ENCODE measurements around the gene PLEKHA1.

Gene PLEKHA1

DNA sequence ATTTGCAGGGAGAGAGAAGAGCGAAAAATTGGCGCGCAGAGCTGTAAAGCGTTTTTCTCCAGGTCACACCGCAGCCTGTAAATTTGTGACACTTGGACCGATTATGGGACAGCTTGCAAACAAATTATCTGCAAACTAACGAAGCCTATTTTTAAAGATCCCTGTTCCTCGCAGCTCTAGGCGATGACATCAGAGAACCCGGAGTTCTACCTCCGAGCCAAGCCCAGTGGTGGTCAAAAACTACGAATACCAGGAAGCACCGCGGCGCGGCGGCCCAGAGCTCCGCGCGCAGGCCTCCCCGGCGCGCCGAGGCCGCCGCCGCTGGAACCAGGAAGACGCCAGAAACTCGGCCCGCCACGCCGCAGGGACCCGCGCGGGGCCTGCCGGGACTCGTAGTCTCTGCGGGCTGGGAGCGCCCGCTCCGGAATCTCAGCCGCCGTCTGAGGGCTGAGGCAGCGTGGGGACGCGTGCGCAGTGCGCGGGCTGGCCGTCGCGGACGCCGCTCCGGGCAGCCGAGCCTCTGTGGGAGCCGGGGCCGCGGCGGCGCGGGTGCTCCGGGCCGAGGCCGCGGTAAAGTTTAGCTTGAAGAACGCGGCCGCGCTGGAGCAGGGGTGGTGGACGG, at the start of gene PLEKHA1:
PLEKHA1 (plus strand) TSS at position 472 of the 622 bp plus-strand sequence. CDS start 18,493 bp downstream, outside the sequence.
- DNase-seq (ENCODE audit: low read depth) = peak; percentile 98
- Histone ChIP-seq H3K27me3 (replicated peaks; ENCODE audit: control insufficient read depth, insufficient read depth, low read length) (no peaks in the 10 kb centered on the region), H3K4me1 (ENCODE audit: control insufficient read depth, insufficient read depth, low read length) (peaks cover 15% of the 10 kb centered on the region), H3K9ac (ENCODE audit: low read length) (peak within 1 kb of the TSS; percentile 92), H3K9me3 (ENCODE audit: control insufficient read depth, low read length) (no peaks in the 10 kb centered on the region), H3K36me3 (ENCODE audit: control insufficient read depth, insufficient read depth, low read length, severe bottlenecking) (no peaks in the 10 kb centered on the region), H3K4me3 (ENCODE audit: low read length) (peak within 1 kb of the TSS; percentile 95)

DNA sequence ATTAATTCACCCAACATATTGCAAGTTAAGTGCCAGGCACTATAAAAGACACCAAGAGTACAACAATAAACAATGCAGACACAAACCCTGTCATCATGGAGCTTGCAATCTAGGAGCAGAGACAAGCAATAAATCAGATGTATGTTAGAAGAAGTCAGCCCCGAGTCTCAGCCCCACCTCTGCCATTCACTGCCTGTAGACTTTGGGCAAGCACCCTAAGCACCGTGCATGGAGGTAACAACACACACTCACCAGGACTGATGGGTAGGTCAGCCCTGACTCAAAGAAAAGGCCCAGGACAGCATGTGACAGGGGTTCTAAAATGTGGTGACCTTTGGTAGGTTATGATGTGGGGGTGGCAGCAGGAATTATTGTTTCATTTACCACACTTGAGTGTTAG, 49.3 kb upstream of the PLEKHA1 start:
- H3K9ac ChIP-seq (ENCODE audit: low read length) = no peak overlapping the region
- no peaks in the 10 kb centered on the region for H3K36me3 ChIP-seq (ENCODE audit: control insufficient read depth, insufficient read depth, low read length, severe bottlenecking)
- no peaks in the 10 kb centered on the region for H3K27me3 ChIP-seq (replicated peaks; ENCODE audit: control insufficient read depth, insufficient read depth, low read length)
- DNase-seq (ENCODE audit: low read depth) = no peak
- H3K4me3 ChIP-seq (ENCODE audit: low read length) = no peak overlapping the region
- peaks cover 14% of the 10 kb centered on the region for H3K4me1 ChIP-seq (ENCODE audit: control insufficient read depth, insufficient read depth, low read length)
- H3K9me3 ChIP-seq (ENCODE audit: control insufficient read depth, low read length) = peaks cover 11% of the 10 kb centered on the region

- Histone ChIP-seq H3K36me3 (ENCODE audit: control insufficient read depth, insufficient read depth, low read length, severe bottlenecking) (no peaks in the 10 kb centered on the region), H3K27me3 (replicated peaks; ENCODE audit: control insufficient read depth, insufficient read depth, low read length) (no peaks in the 10 kb centered on the region), H3K4me3 (ENCODE audit: low read length) (no peak overlapping the region), H3K9ac (ENCODE audit: low read length) (no peak overlapping the region), H3K9me3 (ENCODE audit: control insufficient read depth, low read length) (no peaks in the 10 kb centered on the region), H3K4me1 (ENCODE audit: control insufficient read depth, insufficient read depth, low read length) (peaks cover 14% of the 10 kb centered on the region)
- no peak for DNase-seq (ENCODE audit: low read depth)
Measured at GRCh38 chr10:122326385-122326784, 48.1 kb upstream of the PLEKHA1 start.

GRCh38 chr10:122326806-122327205, 47.7 kb upstream of the PLEKHA1 start:
- Histone ChIP-seq H3K36me3 (ENCODE audit: control insufficient read depth, insufficient read depth, low read length, severe bottlenecking) (no peaks in the 10 kb centered on the region), H3K27me3 (replicated peaks; ENCODE audit: control insufficient read depth, insufficient read depth, low read length) (no peaks in the 10 kb centered on the region), H3K4me3 (ENCODE audit: low read length) (no peak overlapping the region), H3K4me1 (ENCODE audit: control insufficient read depth, insufficient read depth, low read length) (peaks cover 14% of the 10 kb centered on the region), H3K9me3 (ENCODE audit: control insufficient read depth, low read length) (no peaks in the 10 kb centered on the region), H3K9ac (ENCODE audit: low read length) (no peak overlapping the region)
- DNase-seq (ENCODE audit: low read depth) = no peak

GRCh38 chr10:122327237-122328206, 47.0 kb upstream of the PLEKHA1 start:
- no peak for DNase-seq (ENCODE audit: low read depth)
- Histone ChIP-seq H3K4me1 (ENCODE audit: control insufficient read depth, insufficient read depth, low read length) (peaks cover 14% of the 10 kb centered on the region), H3K4me3 (ENCODE audit: low read length) (no peak overlapping the region), H3K9ac (ENCODE audit: low read length) (no peak overlapping the region), H3K36me3 (ENCODE audit: control insufficient read depth, insufficient read depth, low read length, severe bottlenecking) (no peaks in the 10 kb centered on the region), H3K27me3 (replicated peaks; ENCODE audit: control insufficient read depth, insufficient read depth, low read length) (no peaks in the 10 kb centered on the region), H3K9me3 (ENCODE audit: control insufficient read depth, low read length) (no peaks in the 10 kb centered on the region)

GRCh38 chr10:122328676-122329075, 45.8 kb upstream of the PLEKHA1 start:
- H3K36me3 ChIP-seq (ENCODE audit: control insufficient read depth, insufficient read depth, low read length, severe bottlenecking) = no peaks in the 10 kb centered on the region
- no peak overlapping the region for H3K9ac ChIP-seq (ENCODE audit: low read length)
- H3K27me3 ChIP-seq (replicated peaks; ENCODE audit: control insufficient read depth, insufficient read depth, low read length) = no peaks in the 10 kb centered on the region
- peaks cover 21% of the 10 kb centered on the region for H3K4me1 ChIP-seq (ENCODE audit: control insufficient read depth, insufficient read depth, low read length)
- no peaks in the 10 kb centered on the region for H3K9me3 ChIP-seq (ENCODE audit: control insufficient read depth, low read length)
- no peak overlapping the region for H3K4me3 ChIP-seq (ENCODE audit: low read length)
- DNase-seq (ENCODE audit: low read depth) = no peak

GRCh38 chr10:122329416-122329815, 45.1 kb upstream of the PLEKHA1 start:
- no peaks in the 10 kb centered on the region for H3K27me3 ChIP-seq (replicated peaks; ENCODE audit: control insufficient read depth, insufficient read depth, low read length)
- H3K9me3 ChIP-seq (ENCODE audit: control insufficient read depth, low read length) = no peaks in the 10 kb centered on the region
- H3K4me1 ChIP-seq (ENCODE audit: control insufficient read depth, insufficient read depth, low read length) = peaks cover 15% of the 10 kb centered on the region
- H3K4me3 ChIP-seq (ENCODE audit: low read length) = no peak overlapping the region
- no peaks in the 10 kb centered on the region for H3K36me3 ChIP-seq (ENCODE audit: control insufficient read depth, insufficient read depth, low read length, severe bottlenecking)
- H3K9ac ChIP-seq (ENCODE audit: low read length) = no peak overlapping the region
- DNase-seq (ENCODE audit: low read depth) = no peak

DNA sequence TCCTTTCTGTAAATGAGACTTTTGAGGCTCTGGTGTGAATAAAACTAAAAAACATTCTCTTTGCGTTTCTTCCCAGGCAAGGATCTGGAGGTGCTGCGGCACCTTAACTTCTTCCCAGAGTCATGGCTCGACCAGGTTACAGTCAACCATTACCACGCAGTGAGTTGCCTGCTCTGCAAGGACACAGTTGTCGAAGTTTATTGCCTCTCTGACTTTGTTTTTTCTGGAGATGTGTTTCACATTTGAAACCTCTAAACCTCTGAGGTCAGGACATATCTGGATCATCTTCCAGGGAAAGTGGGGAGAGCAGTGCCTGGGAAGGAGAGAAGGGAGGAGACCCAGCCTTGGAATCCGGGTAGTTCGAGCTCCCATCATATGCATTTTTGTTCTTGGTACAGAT, 43.4 kb upstream of the PLEKHA1 start:
- Histone ChIP-seq H3K9me3 (ENCODE audit: control insufficient read depth, low read length) (no peaks in the 10 kb centered on the region), H3K27me3 (replicated peaks; ENCODE audit: control insufficient read depth, insufficient read depth, low read length) (no peaks in the 10 kb centered on the region), H3K4me3 (ENCODE audit: low read length) (no peak overlapping the region), H3K36me3 (ENCODE audit: control insufficient read depth, insufficient read depth, low read length, severe bottlenecking) (no peaks in the 10 kb centered on the region), H3K4me1 (ENCODE audit: control insufficient read depth, insufficient read depth, low read length) (peaks cover 9% of the 10 kb centered on the region), H3K9ac (ENCODE audit: low read length) (no peak overlapping the region)
- no peak for DNase-seq (ENCODE audit: low read depth)

DNA sequence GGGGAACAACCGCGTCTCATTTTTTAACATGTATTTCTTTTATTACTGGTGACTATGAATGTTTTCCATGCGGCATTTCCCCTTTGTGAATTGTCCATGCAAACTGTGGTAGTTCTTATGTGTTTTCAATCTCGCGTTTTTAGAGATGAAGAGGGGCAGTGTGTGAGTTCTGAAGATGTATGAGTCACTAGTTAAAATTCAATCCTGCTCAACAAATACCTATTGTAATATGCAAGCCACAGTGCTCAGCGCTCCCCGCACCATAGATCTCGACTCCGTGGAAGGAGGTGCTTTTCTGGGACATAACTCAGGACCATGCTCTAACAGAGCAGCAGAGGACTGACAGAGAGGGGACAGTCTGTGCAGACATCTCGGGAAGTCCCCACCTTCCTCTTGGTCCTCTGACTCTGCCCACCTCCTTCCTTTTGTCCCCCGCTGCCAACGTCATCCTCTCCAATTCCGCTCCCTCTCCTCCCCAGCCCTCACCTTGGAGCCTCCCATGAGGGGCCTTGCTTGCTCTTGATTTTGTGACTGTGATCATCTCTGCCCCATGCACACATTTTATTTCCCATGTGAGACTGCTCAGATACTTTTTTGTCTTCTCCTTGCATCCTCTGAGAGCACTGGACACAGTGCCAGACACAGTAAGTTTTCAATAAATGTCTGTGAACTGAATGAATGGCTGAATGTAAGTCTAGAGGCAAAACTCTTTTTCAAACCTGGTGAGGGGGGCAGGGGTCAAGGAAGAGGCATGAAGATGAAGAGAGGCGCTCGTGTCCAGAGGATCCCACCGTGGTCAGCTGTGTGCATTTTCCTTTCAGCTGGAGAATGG, 42.7 kb upstream of the PLEKHA1 start:
- no peak for DNase-seq (ENCODE audit: low read depth)
- peaks cover 9% of the 10 kb centered on the region for H3K4me1 ChIP-seq (ENCODE audit: control insufficient read depth, insufficient read depth, low read length)
- no peaks in the 10 kb centered on the region for H3K9me3 ChIP-seq (ENCODE audit: control insufficient read depth, low read length)
- no peaks in the 10 kb centered on the region for H3K36me3 ChIP-seq (ENCODE audit: control insufficient read depth, insufficient read depth, low read length, severe bottlenecking)
- no peaks in the 10 kb centered on the region for H3K27me3 ChIP-seq (replicated peaks; ENCODE audit: control insufficient read depth, insufficient read depth, low read length)
- H3K4me3 ChIP-seq (ENCODE audit: low read length) = no peak overlapping the region
- H3K9ac ChIP-seq (ENCODE audit: low read length) = no peak overlapping the region

DNA sequence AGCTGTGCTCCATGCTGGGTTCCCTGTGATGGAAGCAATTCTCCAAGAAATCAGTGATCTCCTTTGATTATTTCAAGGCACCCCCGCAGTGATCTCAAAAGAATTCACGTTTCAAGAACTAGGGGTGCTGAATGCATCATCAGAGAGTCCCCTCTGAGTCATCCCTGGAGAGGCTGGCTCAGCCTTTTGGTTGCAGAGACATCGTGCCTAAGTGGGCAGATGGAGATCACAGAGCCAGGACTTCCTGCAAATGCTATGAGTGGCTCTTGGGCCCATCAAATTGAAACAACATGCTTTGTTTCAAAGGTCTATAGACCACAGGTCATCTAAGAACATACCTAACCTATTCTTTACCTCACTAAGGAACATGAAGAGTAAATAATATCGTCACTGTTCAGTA, 41.5 kb upstream of the PLEKHA1 start:
- no peak overlapping the region for H3K9ac ChIP-seq (ENCODE audit: low read length)
- H3K4me3 ChIP-seq (ENCODE audit: low read length) = no peak overlapping the region
- no peak for DNase-seq (ENCODE audit: low read depth)
- H3K36me3 ChIP-seq (ENCODE audit: control insufficient read depth, insufficient read depth, low read length, severe bottlenecking) = no peaks in the 10 kb centered on the region
- H3K4me1 ChIP-seq (ENCODE audit: control insufficient read depth, insufficient read depth, low read length) = peaks cover 9% of the 10 kb centered on the region
- no peaks in the 10 kb centered on the region for H3K27me3 ChIP-seq (replicated peaks; ENCODE audit: control insufficient read depth, insufficient read depth, low read length)
- H3K9me3 ChIP-seq (ENCODE audit: control insufficient read depth, low read length) = no peaks in the 10 kb centered on the region

DNA sequence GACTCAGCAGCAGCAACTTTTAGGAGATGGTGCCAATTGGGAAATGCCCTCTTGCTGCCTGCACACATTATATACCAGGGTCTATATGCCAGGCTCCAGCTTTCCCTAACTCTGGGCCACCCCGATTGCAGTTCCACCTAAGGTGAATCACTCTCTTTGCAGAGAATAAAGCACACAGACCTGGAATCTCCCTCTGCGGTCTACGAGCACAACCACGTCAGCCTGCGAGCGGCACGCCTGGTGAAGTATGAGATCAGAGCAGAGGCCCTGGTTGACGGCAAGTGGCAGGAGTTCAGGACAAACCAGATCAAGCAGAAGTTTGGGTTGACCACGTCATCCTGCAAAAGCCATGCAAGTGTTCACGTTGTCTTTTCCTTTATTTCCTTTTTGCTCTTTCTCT, 38.2 kb upstream of the PLEKHA1 start:
- Histone ChIP-seq H3K4me3 (ENCODE audit: low read length) (no peak overlapping the region), H3K36me3 (ENCODE audit: control insufficient read depth, insufficient read depth, low read length, severe bottlenecking) (no peaks in the 10 kb centered on the region), H3K27me3 (replicated peaks; ENCODE audit: control insufficient read depth, insufficient read depth, low read length) (no peaks in the 10 kb centered on the region), H3K9me3 (ENCODE audit: control insufficient read depth, low read length) (no peaks in the 10 kb centered on the region), H3K9ac (ENCODE audit: low read length) (no peak overlapping the region), H3K4me1 (ENCODE audit: control insufficient read depth, insufficient read depth, low read length) (peaks cover 9% of the 10 kb centered on the region)
- no peak for DNase-seq (ENCODE audit: low read depth)
